HUES48 (cell line): ENCODE results near the gene THAP2.

Source experiments
- H3K27ac ChIP-seq: one replicate; pipeline ENCODE4 v1.7.0; 2013; ENCODE audit warnings: low read depth, low read length, inconsistent platforms
- H3K27me3 ChIP-seq: 2 replicates; pipeline ENCODE4 v1.6.1; 2013; ENCODE audit warnings: mild to moderate bottlenecking, low read length; ENCODE audit not compliant: control insufficient read depth, insufficient read depth
- H3K36me3 ChIP-seq: 2 replicates; pipeline ENCODE4 v1.6.1; 2013; ENCODE audit warnings: low read length; ENCODE audit not compliant: control insufficient read depth, insufficient read depth
- H3K4me1 ChIP-seq: 2 replicates; pipeline ENCODE4 v1.6.1; 2013; ENCODE audit warnings: mild to moderate bottlenecking, low read length; ENCODE audit not compliant: control insufficient read depth, insufficient read depth
- H3K4me3 ChIP-seq: 2 replicates; pipeline ENCODE4 v1.5.1; 2013; ENCODE audit warnings: mild to moderate bottlenecking, low read depth, low read length
- H3K9ac ChIP-seq: 2 replicates; pipeline ENCODE4 v1.6.1; 2013; ENCODE audit warnings: mild to moderate bottlenecking, low read depth, low read length, moderate library complexity
- H3K9me3 ChIP-seq: 2 replicates; pipeline ENCODE4 v1.6.1; 2013; ENCODE audit warnings: low read length; ENCODE audit not compliant: control insufficient read depth, insufficient read depth

The THAP2 gene

DNA sequence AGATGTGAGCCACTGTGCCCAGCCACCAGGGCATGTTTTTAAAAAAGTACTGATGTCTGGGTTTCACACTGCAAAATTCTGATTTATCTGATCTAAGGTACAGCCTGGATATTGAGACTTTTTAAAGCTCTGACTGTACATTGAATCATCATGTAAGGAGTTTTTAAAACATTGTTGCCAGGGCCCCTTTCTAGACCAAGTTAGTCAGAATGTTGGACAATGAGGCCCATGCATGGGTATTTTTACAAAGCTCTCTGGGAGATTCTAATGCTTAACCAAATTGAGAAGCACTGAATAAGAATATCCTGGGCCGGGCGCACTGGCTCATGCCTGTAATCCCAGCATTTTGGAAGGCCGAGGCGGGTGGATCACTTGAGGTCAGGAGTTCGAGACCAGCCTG is 38.5 kb downstream of the THAP2 start:
- peaks cover 25% of the 10 kb centered on the region for H3K36me3 ChIP-seq
- H3K4me3 ChIP-seq, result no peak overlapping the region
- H3K27me3 ChIP-seq, result no peaks in the 10 kb centered on the region
- H3K9ac ChIP-seq, result no peak overlapping the region
- no peak overlapping the region for H3K27ac ChIP-seq
- no peaks in the 10 kb centered on the region for H3K4me1 ChIP-seq
- no peaks in the 10 kb centered on the region for H3K9me3 ChIP-seq

DNA sequence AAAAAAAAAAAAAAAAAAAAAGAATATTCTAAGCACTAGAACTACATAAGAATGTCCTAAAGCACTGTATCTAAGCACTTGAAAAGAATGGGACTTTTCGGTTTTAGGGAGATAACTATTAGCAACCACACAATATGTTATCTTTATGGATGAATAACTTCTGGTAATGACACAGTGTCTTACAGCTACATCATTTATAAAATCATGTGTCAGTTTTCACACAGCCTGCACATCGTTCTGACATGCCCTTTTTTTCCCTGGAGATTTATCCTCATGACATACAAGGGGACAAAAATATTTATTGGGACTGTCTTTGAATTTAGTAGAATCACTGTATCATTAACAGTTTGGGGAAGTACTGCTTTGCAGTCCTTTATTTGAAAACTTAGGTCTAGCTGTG is 39.1 kb downstream of the THAP2 start:
- no peak overlapping the region for H3K4me3 ChIP-seq
- peaks cover 20% of the 10 kb centered on the region for H3K36me3 ChIP-seq
- H3K4me1 ChIP-seq, result peaks cover 3% of the 10 kb centered on the region; the same call in 1 of the 2 replicates
- H3K27me3 ChIP-seq, result no peaks in the 10 kb centered on the region
- no peaks in the 10 kb centered on the region for H3K9me3 ChIP-seq
- no peak overlapping the region for H3K9ac ChIP-seq
- no peak overlapping the region for H3K27ac ChIP-seq

DNA sequence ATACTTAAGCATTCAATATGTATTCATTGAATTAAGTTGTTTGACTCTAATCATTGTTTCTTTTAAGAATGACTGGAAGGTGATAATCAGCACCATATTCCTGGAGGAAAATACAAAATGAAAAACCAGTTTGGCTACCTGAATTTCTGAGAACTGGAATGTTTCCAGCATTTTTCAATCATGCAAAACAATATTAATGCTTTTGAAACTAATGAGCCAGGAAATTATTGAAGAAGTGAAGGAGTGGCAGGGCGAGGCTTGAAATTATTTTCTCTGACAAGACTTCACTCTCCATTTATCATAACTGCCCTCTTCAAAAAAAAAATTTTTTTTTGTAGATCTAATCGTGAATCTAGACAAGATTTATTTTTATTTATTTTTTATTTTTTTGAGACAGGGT is 40.8 kb downstream of the THAP2 start:
- Histone ChIP-seq H3K4me1 (peaks cover 17% of the 10 kb centered on the region), H3K9me3 (no peaks in the 10 kb centered on the region), H3K36me3 (peaks cover 10% of the 10 kb centered on the region; the same call in 1 of the 2 replicates), H3K9ac (no peak overlapping the region), H3K27me3 (no peaks in the 10 kb centered on the region), H3K27ac (no peak overlapping the region), H3K4me3 (no peak overlapping the region)

DNA sequence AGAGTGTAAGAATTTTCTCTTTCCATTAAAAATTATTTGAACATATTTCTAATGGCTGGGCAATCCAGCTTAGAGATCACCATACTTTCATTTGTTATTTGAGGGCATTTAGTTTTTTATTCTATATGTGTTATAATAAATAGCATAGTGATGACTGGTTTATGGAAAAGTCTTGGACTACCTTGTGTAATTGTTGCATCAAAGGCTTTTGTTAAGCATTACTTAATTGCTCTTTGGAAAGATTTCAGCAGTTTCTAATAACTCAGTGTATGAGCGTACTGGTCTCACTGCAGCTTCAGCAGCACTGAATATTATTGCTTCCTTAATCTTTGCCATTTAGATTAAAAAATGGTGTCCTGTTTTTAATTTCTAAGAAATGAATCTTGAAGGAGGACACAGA is 44.6 kb downstream of the THAP2 start:
- Histone ChIP-seq H3K9ac (no peak overlapping the region), H3K9me3 (peaks cover 4% of the 10 kb centered on the region; the same call in 1 of the 2 replicates), H3K36me3 (0 out of 2 replicates have a peak, but pooled peaks cover 3% of the 10 kb centered on the region), H3K27ac (no peak overlapping the region), H3K4me3 (no peak overlapping the region), H3K27me3 (no peaks in the 10 kb centered on the region), H3K4me1 (peaks cover 19% of the 10 kb centered on the region)

DNA sequence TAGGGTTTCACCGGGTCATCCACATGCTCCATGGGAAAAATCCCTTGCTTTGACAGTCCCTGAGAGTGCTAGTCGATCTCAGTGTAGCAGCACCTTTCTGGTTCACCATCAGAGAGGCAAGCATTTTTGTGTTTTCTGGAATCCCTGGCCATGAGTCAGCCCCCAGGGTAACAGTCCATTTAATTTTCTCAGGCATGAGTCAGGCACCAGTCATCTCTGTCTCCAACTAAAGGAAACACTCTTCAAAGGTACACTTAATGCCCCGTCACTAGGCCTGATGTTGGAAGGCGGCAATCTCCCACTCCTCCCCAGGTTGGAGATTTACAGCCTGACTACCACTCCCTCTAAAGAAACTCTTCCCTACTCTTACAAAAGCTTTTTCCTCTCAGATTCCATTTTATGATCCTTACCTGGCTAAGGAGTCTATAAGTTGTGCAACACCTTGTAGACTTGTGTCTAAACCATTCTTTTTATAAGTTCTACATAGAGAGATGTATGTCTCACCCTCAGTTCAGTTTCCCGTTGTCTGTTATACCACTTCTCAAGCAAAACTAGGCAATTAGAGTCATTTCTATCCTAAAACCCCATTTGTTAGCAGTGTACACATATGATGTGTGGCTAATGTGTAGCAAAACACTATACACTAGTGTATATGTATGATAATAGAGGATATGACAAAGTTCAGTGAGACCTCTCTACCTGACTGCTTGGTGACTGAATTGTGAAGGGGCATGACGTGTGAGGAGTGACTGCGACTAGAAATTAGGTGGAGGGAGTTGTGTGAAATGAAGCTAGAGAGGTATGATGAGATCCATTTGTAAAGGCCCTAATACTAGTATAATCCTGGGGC is 46.4 kb downstream of the THAP2 start:
- no peaks in the 10 kb centered on the region for H3K27me3 ChIP-seq
- peak overlapping the region; percentile 72 for H3K27ac ChIP-seq
- H3K4me1 ChIP-seq, result peaks cover 19% of the 10 kb centered on the region
- H3K36me3 ChIP-seq, result no peaks in the 10 kb centered on the region
- H3K9me3 ChIP-seq, result peaks cover 4% of the 10 kb centered on the region; the same call in 1 of the 2 replicates
- no peak overlapping the region for H3K9ac ChIP-seq
- H3K4me3 ChIP-seq, result no peak overlapping the region

DNA sequence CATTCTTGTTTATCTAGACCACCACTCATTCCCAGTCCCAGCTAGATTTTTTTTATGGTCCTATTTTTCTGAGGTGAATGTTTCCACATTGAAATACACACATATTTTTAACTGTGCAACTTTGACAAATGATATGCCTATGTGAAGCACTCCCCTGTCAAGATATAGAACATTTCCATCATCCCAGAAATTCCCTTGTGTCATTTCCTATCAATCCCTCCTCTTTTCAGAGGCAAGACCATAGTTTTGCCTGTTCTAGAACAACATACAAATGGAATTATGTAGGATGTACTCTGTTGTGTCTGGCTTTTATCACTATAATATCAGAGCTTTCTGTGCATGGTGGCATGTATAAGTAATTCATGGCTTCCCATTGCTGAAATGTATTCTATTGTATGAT is 54.5 kb downstream of the THAP2 start:
- Histone ChIP-seq H3K4me3 (no peak overlapping the region), H3K27ac (no peak overlapping the region), H3K4me1 (no peaks in the 10 kb centered on the region), H3K27me3 (no peaks in the 10 kb centered on the region), H3K9me3 (no peaks in the 10 kb centered on the region), H3K9ac (no peak overlapping the region), H3K36me3 (no peaks in the 10 kb centered on the region)

DNA sequence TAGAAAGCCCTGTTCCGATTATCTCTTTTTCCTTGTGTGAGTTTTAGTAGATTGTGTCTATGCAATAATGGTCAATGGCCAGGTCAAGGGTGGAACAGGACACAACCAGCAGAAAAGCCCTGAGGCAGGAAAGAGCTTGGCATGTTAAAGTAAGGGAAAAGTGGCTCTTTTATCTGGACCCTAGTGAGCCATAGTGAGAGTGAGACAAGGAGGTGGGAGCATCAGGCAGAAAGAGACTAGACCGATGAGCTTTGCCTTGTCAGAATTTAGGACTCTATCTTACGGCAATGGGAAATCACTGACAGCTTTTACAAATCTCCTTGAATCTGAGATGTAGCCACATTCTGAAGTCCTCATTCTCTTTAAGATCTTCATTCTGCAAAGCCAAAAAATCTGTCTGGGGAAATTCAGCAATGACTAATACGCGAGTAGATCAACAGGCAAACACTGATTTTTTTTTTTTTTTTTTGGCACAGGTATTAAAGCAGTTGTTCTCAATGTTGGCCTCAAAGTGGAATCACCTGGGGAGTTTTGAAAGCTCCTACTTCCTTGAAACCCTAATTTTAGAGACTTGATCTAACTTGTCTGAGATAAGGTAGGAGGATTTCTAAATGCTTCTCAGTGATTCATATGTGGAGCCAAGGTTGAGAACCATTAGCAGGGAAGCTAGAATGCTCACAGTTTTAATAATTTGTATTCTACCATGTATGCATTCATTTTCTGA is 55.7 kb downstream of the THAP2 start:
- H3K36me3 ChIP-seq, result no peaks in the 10 kb centered on the region
- no peaks in the 10 kb centered on the region for H3K9me3 ChIP-seq
- H3K9ac ChIP-seq, result no peak overlapping the region
- no peak overlapping the region for H3K4me3 ChIP-seq
- H3K27ac ChIP-seq, result no peak overlapping the region
- no peaks in the 10 kb centered on the region for H3K27me3 ChIP-seq
- H3K4me1 ChIP-seq, result no peaks in the 10 kb centered on the region

DNA sequence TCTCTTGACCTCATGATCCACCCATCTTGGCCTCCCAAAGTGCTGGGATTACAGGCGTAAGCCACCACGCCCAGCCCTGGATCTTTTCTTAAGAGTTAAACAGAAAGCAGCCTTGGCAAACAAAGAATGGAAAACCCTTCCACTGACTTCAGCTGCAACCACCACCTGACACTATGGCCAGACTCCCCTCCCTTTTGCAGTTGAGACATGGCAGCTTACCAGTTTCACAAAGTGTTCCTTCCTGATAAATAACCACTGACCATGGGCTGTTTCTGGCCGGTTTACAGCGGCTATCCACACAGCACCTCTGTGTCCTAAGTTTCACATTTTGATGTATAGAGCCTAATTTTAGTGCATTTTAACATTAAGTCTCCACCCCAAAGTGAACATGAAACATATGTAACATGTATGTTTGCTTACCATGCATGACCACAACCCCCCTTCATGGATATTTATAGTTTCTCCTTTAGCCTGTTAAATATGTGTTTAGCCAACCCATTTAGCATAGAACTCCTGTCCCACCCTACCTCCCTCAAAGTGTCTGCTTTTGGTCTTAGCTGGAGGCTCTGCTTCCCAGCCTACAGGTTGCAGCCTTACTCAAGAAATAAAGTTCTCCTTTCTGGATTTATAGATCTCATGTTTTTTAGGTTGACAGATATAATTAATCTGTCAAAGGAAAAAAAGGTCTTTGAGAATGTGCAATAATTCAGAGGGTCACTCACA is 57.8 kb downstream of the THAP2 start:
- Histone ChIP-seq H3K27ac (no peak overlapping the region), H3K9ac (no peak overlapping the region), H3K36me3 (no peaks in the 10 kb centered on the region), H3K9me3 (no peaks in the 10 kb centered on the region), H3K27me3 (no peaks in the 10 kb centered on the region), H3K4me1 (no peaks in the 10 kb centered on the region), H3K4me3 (no peak overlapping the region)

DNA sequence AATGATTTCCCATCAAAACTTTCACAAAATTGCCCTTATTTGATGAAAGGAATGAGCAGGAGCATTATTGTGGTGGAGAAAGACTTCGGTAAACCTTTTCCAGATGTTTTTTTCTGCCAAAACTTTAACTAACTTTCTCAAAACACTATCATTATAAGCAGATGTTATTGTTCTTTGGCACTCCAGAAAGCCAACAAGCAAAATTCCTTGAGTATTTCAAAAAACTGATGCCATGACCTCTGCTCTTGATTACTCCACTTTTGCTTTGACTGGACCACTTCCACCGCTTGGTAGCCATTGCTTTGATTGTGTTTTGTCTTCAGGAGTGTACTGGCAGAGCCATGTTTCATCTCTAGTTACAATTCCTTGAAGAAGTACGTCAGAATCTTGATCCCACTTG is 60.9 kb downstream of the THAP2 start:
- H3K9me3 ChIP-seq, result no peaks in the 10 kb centered on the region
- no peak overlapping the region for H3K4me3 ChIP-seq
- H3K9ac ChIP-seq, result no peak overlapping the region
- H3K36me3 ChIP-seq, result no peaks in the 10 kb centered on the region
- H3K27me3 ChIP-seq, result no peaks in the 10 kb centered on the region
- no peak overlapping the region for H3K27ac ChIP-seq
- no peaks in the 10 kb centered on the region for H3K4me1 ChIP-seq

DNA sequence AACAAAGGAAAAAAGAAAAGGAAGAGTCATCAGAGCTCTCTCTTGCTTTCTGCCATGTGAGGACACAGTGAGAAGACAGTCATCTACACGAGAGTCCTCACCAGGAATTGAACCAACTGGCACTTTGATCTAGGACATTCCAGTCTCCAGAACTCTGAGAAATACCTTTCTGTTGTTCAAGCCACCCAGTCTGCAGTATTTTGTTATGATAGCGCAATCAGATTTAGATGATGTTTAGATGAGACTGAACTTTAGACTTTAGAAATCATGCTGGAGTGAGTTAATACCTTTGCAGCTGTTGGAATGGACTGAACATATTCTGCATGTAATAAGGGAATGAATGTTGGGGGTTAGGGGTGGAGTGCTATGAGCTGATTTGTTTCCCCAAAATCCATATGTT is 62.4 kb downstream of the THAP2 start:
- no peak overlapping the region for H3K9ac ChIP-seq
- no peaks in the 10 kb centered on the region for H3K27me3 ChIP-seq
- H3K4me3 ChIP-seq, result no peak overlapping the region
- H3K36me3 ChIP-seq, result no peaks in the 10 kb centered on the region
- H3K4me1 ChIP-seq, result no peaks in the 10 kb centered on the region
- no peak overlapping the region for H3K27ac ChIP-seq
- H3K9me3 ChIP-seq, result no peaks in the 10 kb centered on the region

DNA sequence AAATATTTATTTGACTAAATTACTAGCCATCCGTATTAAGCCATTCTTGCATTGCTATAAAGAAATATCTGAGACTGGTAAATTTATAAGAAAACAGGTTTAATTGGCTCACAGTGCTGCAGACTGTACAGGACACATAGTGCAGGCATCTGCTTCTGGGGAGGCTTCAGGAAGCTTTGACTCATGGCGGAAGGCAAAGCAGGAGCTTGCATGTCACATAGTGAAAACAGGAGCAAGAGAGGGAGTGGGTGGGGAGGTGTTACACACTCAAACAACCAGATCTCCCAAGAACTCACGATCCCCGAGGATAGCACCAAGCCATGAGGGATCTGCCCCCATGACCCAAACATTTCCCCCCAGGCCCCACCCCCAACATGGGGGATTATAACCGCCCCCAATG is 63.9 kb downstream of the THAP2 start:
- H3K27ac ChIP-seq, result no peak overlapping the region
- no peaks in the 10 kb centered on the region for H3K36me3 ChIP-seq
- no peaks in the 10 kb centered on the region; the same call in 1 of the 2 replicates for H3K4me1 ChIP-seq
- H3K9ac ChIP-seq, result no peak overlapping the region
- no peaks in the 10 kb centered on the region for H3K9me3 ChIP-seq
- H3K27me3 ChIP-seq, result no peaks in the 10 kb centered on the region
- no peak overlapping the region for H3K4me3 ChIP-seq
